ENCODE measurements around the gene CCNL2. TPM values are rescaled to one million over a fixed set of nuclear protein-coding genes. Genes with fewer than 3 reads are reported as not detected.

Gene CCNL2
- total and polyA plus RNA-seq, 2 of the 13 experiments (the other 11 are each of a cell fraction or from before 2014, with no cell fraction given): 105 to 340 TPM

- TF ChIP-seq RXRB (CRISPR knock-in tag; IDR thresholded peaks at IDR 0.05; ENCODE audit: borderline replicate concordance) (no peak), IRF2 (CRISPR knock-in tag; IDR thresholded peaks at IDR 0.05) (no peak), ZFX (CRISPR knock-in tag; IDR thresholded peaks at IDR 0.05; ENCODE audit: low read depth) (peak; percentile 91), KAT8 (CRISPR knock-in tag; IDR thresholded peaks at IDR 0.05) (peak; percentile 37; the same call in 1 of the 2 replicates), ZFP36 (IDR thresholded peaks at IDR 0.05; ENCODE audit: borderline replicate concordance, low read depth, low read length, partially characterized antibody) (no peak), RFX5 (IDR thresholded peaks at IDR 0.05; ENCODE audit: low read depth, low read length) (no peak), BORCS8-MEF2B (CRISPR knock-in tag; IDR thresholded peaks at IDR 0.05) (peak; percentile 19; the same call in 1 of the 2 replicates), ZNF281 (CRISPR knock-in tag; IDR thresholded peaks at IDR 0.05; ENCODE audit: borderline replicate concordance) (no peak), ZNF337 (CRISPR knock-in tag; IDR thresholded peaks at IDR 0.05; ENCODE audit: borderline replicate concordance, low read depth) (no peak), HNRNPLL (IDR thresholded peaks at IDR 0.05; ENCODE audit: low read depth, low read length, poor library complexity, severe bottlenecking) (no peak), ZNF724P (CRISPR knock-in tag; IDR thresholded peaks at IDR 0.05; ENCODE audit: borderline replicate concordance) (no peak), KLF11 (CRISPR knock-in tag; IDR thresholded peaks at IDR 0.05) (no peak), FOXO4 (CRISPR knock-in tag; conservative IDR thresholded peaks at IDR 0.05) (no peak), ZNF382 (CRISPR knock-in tag; IDR thresholded peaks at IDR 0.05; ENCODE audit: borderline replicate concordance) (no peak), ESRRA (CRISPR knock-in tag; IDR thresholded peaks at IDR 0.05; ENCODE audit: low read depth) (no peak), ZFY (CRISPR knock-in tag; IDR thresholded peaks at IDR 0.05) (peak; percentile 80), RAD51 (IDR thresholded peaks at IDR 0.05; ENCODE audit: borderline replicate concordance) (no peak), ZNF878 (CRISPR knock-in tag; IDR thresholded peaks at IDR 0.05) (no peak), ZNF326 (CRISPR knock-in tag; IDR thresholded peaks at IDR 0.05; ENCODE audit: borderline replicate concordance) (no peak), ELF3 (CRISPR knock-in tag; IDR thresholded peaks at IDR 0.05) (no peak), TAF15 (IDR thresholded peaks at IDR 0.05; ENCODE audit: low read depth, low read length, poor library complexity, severe bottlenecking) (no peak), ZBTB49 (CRISPR knock-in tag; IDR thresholded peaks at IDR 0.05; ENCODE audit: borderline replicate concordance) (no peak), KLF16 (CRISPR knock-in tag; IDR thresholded peaks at IDR 0.05) (no peak)
These were observed 26.8 kb upstream of the CCNL2 start (continued) for GRCh38 chr1:1425753-1426495.
